ENCODE data around the gene PLCG1.

PLCG1 gene

DNA sequence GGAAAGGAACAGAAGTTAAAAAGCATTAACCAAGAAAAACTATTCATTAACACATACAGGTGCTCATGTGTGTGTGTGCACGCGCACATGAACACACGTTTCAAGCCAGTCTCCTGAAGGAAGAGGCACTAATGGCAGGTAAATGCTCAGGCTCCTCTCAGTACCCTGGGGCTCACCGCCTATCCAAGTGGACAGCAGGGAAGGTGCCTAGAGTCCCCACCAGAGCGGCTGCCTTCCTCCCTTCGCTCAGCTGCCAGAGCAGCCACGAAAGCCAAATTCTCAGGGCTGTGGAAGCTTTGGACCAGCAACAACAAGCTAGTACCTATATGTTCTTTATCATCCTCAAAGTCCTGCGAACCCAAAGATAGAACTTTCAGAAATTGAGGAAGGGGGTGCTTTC lies 42.6 kb downstream of the PLCG1 start:
- DNase-seq (ENCODE audit: low spot score), result peak; percentile 2

DNA sequence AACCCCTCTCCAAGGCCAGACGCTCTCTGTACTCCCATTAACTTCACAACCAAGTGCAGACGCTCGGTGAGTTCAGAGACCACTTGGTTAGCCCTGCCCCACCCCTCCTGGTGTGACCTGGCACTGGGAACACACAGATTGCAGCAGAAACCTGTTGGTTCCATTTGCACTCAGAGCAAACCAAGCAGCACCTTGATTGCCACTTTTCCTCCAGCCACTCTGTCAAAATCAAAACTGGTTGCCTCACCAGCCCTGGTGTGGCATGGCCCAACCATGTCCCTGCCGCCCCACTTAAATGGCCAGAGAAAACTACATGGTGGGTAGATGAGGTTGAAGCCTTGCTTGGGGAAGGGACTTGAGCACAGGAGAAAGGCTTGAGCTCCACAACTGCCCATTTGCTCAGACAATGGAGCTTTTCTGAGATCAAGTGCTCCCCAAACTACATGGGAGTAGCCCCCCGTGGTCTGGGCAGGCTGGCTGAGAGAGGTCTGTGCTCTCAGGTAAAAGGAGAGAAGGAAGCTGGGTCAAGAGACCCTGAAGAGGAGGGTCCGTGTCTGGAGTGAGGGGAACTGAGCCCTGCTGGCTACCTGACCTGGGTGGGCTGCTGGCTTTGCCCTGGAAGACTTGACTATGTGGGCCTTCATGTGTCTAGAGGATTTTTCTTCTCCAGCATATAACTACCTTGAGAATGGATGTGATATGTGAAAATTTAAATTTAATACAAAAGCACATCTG lies 43.4 kb downstream of the PLCG1 start:
- DNase-seq (ENCODE audit: low spot score), result peak; percentile 2

GRCh38 chr20:41181567-41181966 lies 44.2 kb downstream of the PLCG1 start:
- peak; percentile 3 for DNase-seq (ENCODE audit: low spot score)

DNA sequence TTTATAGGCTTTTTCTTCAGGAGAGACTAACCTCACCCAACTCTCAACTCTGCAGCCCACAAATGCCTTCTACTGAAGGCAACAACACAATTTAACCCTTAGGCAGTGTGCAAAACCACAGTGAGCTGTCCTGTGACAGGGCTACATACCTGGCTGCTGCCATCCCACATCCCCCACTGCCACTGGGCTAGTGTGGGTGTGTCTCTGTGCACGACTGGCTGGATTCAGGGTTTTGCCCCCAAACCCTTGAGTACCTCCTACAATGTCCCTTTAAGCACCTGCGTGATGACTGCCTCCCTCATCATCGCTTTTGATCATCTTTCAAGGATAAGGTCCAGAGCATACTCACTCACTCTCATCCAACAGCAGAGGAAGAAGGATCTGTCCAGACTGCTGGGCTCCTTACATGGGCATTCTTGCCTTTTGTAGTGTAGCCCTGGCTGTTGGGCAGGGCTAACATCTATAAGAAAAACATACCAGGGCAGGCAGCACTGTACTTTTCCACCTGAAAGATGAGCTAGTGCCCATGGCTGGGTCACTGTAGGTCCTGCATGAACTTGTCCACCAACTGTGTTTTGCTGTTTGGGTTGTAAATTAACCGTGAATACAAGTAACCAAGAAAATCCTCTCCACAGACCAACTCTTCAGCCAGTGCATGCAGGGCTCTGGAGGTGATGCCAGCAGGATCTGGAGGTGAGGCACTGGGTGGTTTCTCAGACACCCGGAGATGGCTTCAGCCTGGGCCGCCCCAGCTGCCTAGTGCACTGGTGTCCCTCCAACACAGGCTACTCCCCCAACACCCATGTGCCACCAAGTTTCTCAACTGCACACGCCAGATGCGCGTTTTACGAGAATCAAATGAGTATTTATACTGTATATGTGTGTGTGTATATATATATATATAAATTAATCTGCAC lies 45.2 kb downstream of the PLCG1 start:
- peak; percentile 2 for DNase-seq (ENCODE audit: low spot score)

DNA sequence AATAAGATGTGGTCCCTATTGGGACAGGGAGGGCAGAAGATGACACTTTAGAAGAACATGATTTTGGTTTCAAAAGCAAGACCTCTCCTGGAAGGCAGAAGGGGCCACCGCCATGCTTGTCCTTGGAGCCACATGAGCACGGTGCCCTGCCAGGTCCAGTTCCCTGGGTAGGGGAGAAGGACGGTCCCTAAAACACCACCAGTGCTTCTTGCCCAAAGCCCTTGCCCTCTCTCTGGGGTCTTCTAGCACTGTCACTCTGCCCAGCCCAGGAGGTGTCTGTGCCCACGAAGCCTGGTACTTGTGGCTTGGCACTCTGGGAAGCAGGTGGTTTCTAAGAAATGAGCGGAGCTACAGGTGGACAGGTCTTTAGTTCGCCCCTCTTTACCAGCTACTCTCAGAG lies 46.0 kb downstream of the PLCG1 start:
- peak; percentile 2 for DNase-seq (ENCODE audit: low spot score)

- DNase-seq (ENCODE audit: low spot score), result no peak
Measured at GRCh38 chr20:41183831-41184230, 46.5 kb downstream of the PLCG1 start.

DNA sequence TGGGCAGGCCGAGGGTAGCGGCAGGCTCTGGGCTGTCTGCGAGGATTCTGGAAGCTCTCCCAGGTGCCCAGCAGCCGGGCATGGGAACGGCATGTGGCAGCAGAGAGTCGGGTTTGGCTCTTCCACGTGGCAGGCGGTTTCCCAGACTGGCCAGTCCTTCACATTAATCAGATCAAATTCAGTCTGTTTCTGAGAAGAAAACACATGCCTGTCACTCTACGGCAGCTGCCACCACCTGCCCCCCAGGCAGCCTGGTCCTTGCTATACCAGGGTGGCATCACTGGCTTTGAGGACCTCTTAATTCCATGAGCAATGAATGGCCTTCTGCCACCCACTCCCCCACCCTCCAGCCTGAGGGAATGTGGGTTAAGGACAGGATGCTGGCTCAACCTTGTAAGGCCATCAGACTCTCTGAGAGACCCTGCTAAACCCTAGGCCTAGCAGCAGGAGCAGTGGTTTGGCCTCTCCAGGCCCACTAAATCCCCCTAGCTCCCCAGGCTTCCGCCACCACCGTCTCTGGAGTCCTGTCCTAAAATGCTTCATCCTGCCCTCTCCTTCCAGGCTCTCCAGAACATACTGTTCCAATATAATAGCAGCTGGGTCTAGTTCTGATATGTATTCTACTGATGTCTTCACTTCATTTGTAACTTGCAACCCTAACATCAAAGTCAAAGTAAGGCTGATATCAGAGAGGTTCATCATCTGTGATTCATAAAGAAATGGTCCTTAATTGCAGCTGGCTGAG lies 47.8 kb downstream of the PLCG1 start:
- peak; percentile 83 for DNase-seq (ENCODE audit: low spot score)

DNA sequence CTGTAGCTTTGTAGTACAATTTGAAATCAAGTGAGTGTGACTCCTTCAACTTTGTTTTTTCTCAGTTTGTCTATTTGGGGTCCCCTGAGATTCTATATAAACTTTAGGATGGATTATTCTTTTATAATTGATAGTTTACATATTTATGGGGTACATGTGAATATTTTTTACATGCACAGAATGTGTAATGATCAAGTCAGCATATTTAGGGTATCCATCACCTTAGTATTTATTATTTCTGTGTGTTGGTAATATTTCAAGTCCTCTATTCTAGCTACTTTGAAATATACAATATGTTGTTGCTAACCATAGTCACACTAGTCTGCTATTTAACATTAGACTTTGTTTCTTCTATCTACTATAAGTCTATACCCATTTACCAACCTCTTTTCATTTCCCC lies 50.3 kb downstream of the PLCG1 start:
- DNase-seq (ENCODE audit: low spot score), result no peak

GRCh38 chr20:41191562-41192500 lies 54.5 kb downstream of the PLCG1 start:
- DNase-seq (ENCODE audit: low spot score), result no peak

- DNase-seq (ENCODE audit: low spot score), result no peak
Measured at GRCh38 chr20:41192575-41192974, 55.2 kb downstream of the PLCG1 start.

GRCh38 chr20:41196653-41197225 lies 59.4 kb downstream of the PLCG1 start:
- DNase-seq (ENCODE audit: low spot score), result no peak

GRCh38 chr20:41198443-41198842 lies 61.1 kb downstream of the PLCG1 start:
- no peak for DNase-seq (ENCODE audit: low spot score)

DNA sequence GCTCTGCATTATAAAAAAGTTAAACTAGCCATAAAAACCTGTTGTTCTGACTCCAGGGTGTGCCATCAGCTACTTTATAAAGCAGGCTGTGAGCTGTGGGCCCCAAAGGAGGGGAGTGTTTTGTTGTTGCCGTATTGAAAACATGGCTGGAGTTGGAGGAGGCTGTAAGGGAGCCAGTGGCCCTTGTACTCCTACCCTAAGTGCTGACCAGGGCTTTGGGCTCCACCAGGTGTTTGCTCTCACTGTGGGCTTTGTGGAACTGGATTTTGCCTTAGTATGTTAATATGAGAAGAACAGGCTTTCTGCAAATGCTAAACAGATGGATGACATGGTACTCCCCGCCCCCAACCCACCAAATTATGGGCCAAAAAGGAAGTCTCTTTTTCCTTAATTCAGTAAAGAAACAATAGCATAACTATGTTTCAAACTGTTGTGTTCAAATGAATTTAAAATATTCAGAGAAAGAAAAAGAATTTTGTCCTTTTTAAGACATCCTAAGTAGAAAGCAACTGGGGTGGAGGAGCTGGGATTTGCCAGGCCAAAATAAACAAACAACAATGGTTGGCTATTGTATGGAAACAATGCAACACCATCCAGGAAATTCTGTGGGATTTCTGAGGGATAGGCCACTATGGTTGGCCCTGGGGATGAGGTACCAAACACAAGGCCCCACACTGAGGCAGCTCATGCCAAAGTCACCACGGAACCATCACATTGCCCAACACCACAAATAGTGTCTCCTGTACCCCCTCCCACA lies 63.3 kb downstream of the PLCG1 start:
- peak; percentile 13 for DNase-seq (ENCODE audit: low spot score)

DNA sequence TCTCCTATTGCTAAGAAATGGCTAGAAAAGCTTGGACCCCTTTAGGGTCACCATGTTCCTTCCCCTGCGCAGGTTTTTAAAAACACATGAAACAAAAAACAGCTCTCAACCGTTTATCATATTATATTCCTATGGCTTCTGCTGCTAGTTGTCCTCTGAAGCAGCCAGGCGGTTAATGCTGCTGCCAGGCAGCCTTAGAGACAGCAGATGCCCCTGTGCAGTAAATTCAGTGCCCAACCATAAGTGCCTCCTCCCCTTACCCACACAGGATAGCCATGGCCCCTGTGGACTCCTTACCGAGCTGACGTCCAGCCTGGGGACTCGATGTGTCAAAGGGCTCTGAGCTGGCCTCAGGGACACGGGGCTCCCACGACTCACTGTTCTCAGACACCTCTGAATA lies 64.4 kb downstream of the PLCG1 start:
- DNase-seq (ENCODE audit: low spot score), result no peak

- DNase-seq (ENCODE audit: low spot score), result no peak
Measured at GRCh38 chr20:41202426-41202825, 65.1 kb downstream of the PLCG1 start.

DNA sequence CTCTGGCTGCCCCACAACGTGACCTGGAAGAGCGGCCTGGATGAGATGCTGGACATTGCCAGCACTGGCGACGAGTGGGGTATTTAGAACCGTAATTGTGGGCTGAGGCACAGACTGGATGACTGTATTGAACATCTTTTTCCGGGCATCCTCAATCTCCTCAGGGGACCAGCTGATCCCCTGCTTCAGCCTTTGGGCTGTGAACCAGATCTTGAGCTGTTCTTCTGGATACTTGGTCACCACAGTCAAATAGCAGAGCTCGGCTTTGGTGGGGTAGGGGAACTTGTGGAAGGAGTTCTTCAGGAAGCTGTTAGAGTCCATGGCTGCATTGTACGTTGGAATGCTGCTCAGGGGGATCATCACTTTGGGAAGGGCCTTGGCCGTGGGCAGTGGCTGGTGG lies 66.3 kb downstream of the PLCG1 start:
- DNase-seq (ENCODE audit: low spot score), result no peak

DNA sequence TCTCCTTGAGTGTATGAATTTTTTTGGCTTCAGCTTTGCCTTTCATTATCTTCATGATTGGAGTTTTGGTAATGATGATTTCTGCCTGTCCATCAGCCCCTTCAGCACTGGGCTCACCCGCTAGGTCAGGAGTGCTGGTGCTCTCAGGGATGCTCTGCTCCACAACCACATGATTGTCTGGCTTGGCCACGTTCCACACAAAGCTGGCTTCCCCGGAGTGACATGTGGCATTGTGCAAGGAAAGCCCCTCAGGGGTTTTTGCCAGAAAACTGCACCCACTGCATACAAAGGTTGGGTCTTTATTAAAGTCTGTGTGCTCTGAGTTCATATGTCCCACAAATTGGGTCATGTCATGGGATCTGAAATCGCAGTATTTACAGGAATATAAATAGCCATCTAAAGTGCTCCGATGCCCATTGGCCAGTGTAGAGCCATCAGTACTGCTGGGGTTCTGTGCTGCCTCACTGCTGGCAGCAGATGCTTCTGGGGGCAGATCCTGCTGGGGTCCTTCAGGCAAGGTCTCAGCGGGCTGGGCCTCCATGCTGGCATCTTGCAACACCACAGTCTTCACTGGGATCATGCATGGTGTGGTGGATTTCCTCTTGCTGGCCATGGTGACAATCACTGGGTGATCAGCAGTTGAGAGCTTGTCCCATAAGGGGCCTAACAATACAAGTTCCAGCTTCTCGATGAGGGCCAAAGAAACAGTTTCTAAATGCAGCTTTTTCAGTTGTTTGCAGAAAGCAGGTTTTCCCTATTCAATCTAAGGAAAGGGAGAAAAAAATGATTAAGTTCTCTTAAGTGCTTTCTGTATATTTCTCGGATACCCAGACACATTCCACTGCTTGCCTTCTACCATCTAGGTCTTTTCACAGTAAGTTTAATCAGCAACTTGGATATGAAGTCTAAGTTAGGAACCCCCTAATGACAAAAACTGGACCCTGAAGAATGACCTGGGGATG lies 67.2 kb downstream of the PLCG1 start:
- DNase-seq (ENCODE audit: low spot score), result no peak

GRCh38 chr20:41205313-41205712 lies 68.0 kb downstream of the PLCG1 start:
- DNase-seq (ENCODE audit: low spot score), result peak; percentile 92

All from Ammon's horn (tissue), 1 donor.